Measurements from ENCODE around the gene TMEM255B. TPM values are rescaled to one million over a fixed set of nuclear protein-coding genes. Genes with fewer than 3 reads are reported as not detected.
"Not testable (repeated sequence)": the region's sequence is repeated elsewhere in the genome, so short reads cannot be mapped to it uniquely, and the experiment has no call there.

TMEM255B gene
- polyA plus RNA-seq, 2 donors = 3.1 to 6.8 TPM

GRCh38 chr13:113742445-113743120, 16.4 kb upstream of the TMEM255B start:
- Histone ChIP-seq H3K27ac (ENCODE audit: low read depth in 2 of 2, low read length in 1 of 2) (no peak overlapping the region), H3K4me1 (ENCODE audit: control insufficient read depth in 2 of 2, insufficient read depth in 2 of 2, low read length in 1 of 2) (no peaks in the 10 kb centered on the region), H3K27me3 (ENCODE audit: control insufficient read depth in 1 of 2, insufficient read depth in 2 of 2, low read length in 2 of 2) (no peaks in the 10 kb centered on the region), H3K4me3 (ENCODE audit: low read depth in 1 of 2, low read length in 2 of 2) (no peak overlapping the region), H3K9me3 (ENCODE audit: control insufficient read depth in 2 of 2, insufficient read depth in 1 of 2, low read depth in 1 of 2, low read length in 1 of 2) (no peaks in the 10 kb centered on the region), H3K36me3 (ENCODE audit: control insufficient read depth in 2 of 2, insufficient read depth in 2 of 2, low read length in 1 of 2) (no peaks in the 10 kb centered on the region)
- 59 to 61% methylated on average over 21 of the region's 21 CpGs for WGBS, 2 donors

GRCh38 chr13:113743366-113744195, 15.4 kb upstream of the TMEM255B start:
- Histone ChIP-seq H3K36me3 (ENCODE audit: control insufficient read depth in 2 of 2, insufficient read depth in 2 of 2, low read length in 1 of 2) (no peaks in the 10 kb centered on the region), H3K4me1 (ENCODE audit: control insufficient read depth in 2 of 2, insufficient read depth in 2 of 2, low read length in 1 of 2) (no peaks in the 10 kb centered on the region), H3K9me3 (ENCODE audit: control insufficient read depth in 2 of 2, insufficient read depth in 1 of 2, low read depth in 1 of 2, low read length in 1 of 2) (no peaks in the 10 kb centered on the region), H3K27ac (ENCODE audit: low read depth in 2 of 2, low read length in 1 of 2) (no peak overlapping the region), H3K27me3 (ENCODE audit: control insufficient read depth in 1 of 2, insufficient read depth in 2 of 2, low read length in 2 of 2) (no peaks in the 10 kb centered on the region), H3K4me3 (ENCODE audit: low read depth in 1 of 2, low read length in 2 of 2) (no peak overlapping the region)
- WGBS, 2 donors = 87 to 88% methylated on average over 23 to 24 of the region's 24 CpGs

- 74 to 79% methylated on average over 21 of the region's 21 CpGs for WGBS, 2 donors
- Histone ChIP-seq H3K4me3 (ENCODE audit: low read depth in 1 of 2, low read length in 2 of 2) (no peak overlapping the region), H3K9me3 (ENCODE audit: control insufficient read depth in 2 of 2, insufficient read depth in 1 of 2, low read depth in 1 of 2, low read length in 1 of 2) (peaks cover 0 to 4% of the 10 kb centered on the region in 2 donors), H3K4me1 (ENCODE audit: control insufficient read depth in 2 of 2, insufficient read depth in 2 of 2, low read length in 1 of 2) (no peaks in the 10 kb centered on the region), H3K36me3 (ENCODE audit: control insufficient read depth in 2 of 2, insufficient read depth in 2 of 2, low read length in 1 of 2) (no peaks in the 10 kb centered on the region), H3K27ac (ENCODE audit: low read depth in 2 of 2, low read length in 1 of 2) (no peak overlapping the region), H3K27me3 (ENCODE audit: control insufficient read depth in 1 of 2, insufficient read depth in 2 of 2, low read length in 2 of 2) (no peaks in the 10 kb centered on the region)
These were observed 14.6 kb upstream of the TMEM255B start for GRCh38 chr13:113744197-113745000.

GRCh38 chr13:113745059-113745458, 14.0 kb upstream of the TMEM255B start:
- Histone ChIP-seq H3K4me1 (ENCODE audit: control insufficient read depth in 2 of 2, insufficient read depth in 2 of 2, low read length in 1 of 2) (no peaks in the 10 kb centered on the region), H3K4me3 (ENCODE audit: low read depth in 1 of 2, low read length in 2 of 2) (no peak overlapping the region), H3K27ac (ENCODE audit: low read depth in 2 of 2, low read length in 1 of 2) (no peak overlapping the region), H3K36me3 (ENCODE audit: control insufficient read depth in 2 of 2, insufficient read depth in 2 of 2, low read length in 1 of 2) (no peaks in the 10 kb centered on the region), H3K27me3 (ENCODE audit: control insufficient read depth in 1 of 2, insufficient read depth in 2 of 2, low read length in 2 of 2) (no peaks in the 10 kb centered on the region), H3K9me3 (ENCODE audit: control insufficient read depth in 2 of 2, insufficient read depth in 1 of 2, low read depth in 1 of 2, low read length in 1 of 2) (peaks cover 0 to 4% of the 10 kb centered on the region in 2 donors)
- 91 to 94% methylated on average over 7 to 9 of the region's 9 CpGs for WGBS, 2 donors

- not testable (repeated sequence) for H3K4me3 ChIP-seq (ENCODE audit: low read depth in 1 of 2, low read length in 2 of 2); H3K27me3 ChIP-seq (ENCODE audit: control insufficient read depth in 1 of 2, insufficient read depth in 2 of 2, low read length in 2 of 2); H3K36me3 ChIP-seq (ENCODE audit: control insufficient read depth in 2 of 2, insufficient read depth in 2 of 2, low read length in 1 of 2); H3K27ac ChIP-seq (ENCODE audit: low read depth in 2 of 2, low read length in 1 of 2); H3K9me3 ChIP-seq (ENCODE audit: control insufficient read depth in 2 of 2, insufficient read depth in 1 of 2, low read depth in 1 of 2, low read length in 1 of 2); H3K4me1 ChIP-seq (ENCODE audit: control insufficient read depth in 2 of 2, insufficient read depth in 2 of 2, low read length in 1 of 2)
- WGBS, 2 donors = 89 to 91% methylated on average over 24 of the region's 24 CpGs
These were observed 13.4 kb upstream of the TMEM255B start for GRCh38 chr13:113745500-113746142.

GRCh38 chr13:113746143-113746525, 12.9 kb upstream of the TMEM255B start:
- 79 to 84% methylated on average over 5 of the region's 5 CpGs for WGBS, 2 donors
- peaks cover 0 to 4% of the 10 kb centered on the region in 2 donors for H3K9me3 ChIP-seq (ENCODE audit: control insufficient read depth in 2 of 2, insufficient read depth in 1 of 2, low read depth in 1 of 2, low read length in 1 of 2)

GRCh38 chr13:113746671-113747070, 12.4 kb upstream of the TMEM255B start:
- Histone ChIP-seq H3K27me3 (ENCODE audit: control insufficient read depth in 1 of 2, insufficient read depth in 2 of 2, low read length in 2 of 2) (no peaks in the 10 kb centered on the region), H3K36me3 (ENCODE audit: control insufficient read depth in 2 of 2, insufficient read depth in 2 of 2, low read length in 1 of 2) (no peaks in the 10 kb centered on the region), H3K27ac (ENCODE audit: low read depth in 2 of 2, low read length in 1 of 2) (no peak overlapping the region), H3K9me3 (ENCODE audit: control insufficient read depth in 2 of 2, insufficient read depth in 1 of 2, low read depth in 1 of 2, low read length in 1 of 2) (peaks cover 0 to 6% of the 10 kb centered on the region in 2 donors), H3K4me3 (ENCODE audit: low read depth in 1 of 2, low read length in 2 of 2) (no peak overlapping the region), H3K4me1 (ENCODE audit: control insufficient read depth in 2 of 2, insufficient read depth in 2 of 2, low read length in 1 of 2) (no peaks in the 10 kb centered on the region)
- WGBS, 2 donors = 86 to 87% methylated on average over 12 of the region's 12 CpGs

More at GRCh38 chr13:113746143-113746525, 12.9 kb upstream of the TMEM255B start:
- no peaks in the 10 kb centered on the region for H3K4me1 ChIP-seq (ENCODE audit: control insufficient read depth in 2 of 2, insufficient read depth in 2 of 2, low read length in 1 of 2)
- no peak overlapping the region for H3K4me3 ChIP-seq (ENCODE audit: low read depth in 1 of 2, low read length in 2 of 2)
- H3K27me3 ChIP-seq (ENCODE audit: control insufficient read depth in 1 of 2, insufficient read depth in 2 of 2, low read length in 2 of 2) = no peaks in the 10 kb centered on the region
- H3K36me3 ChIP-seq (ENCODE audit: control insufficient read depth in 2 of 2, insufficient read depth in 2 of 2, low read length in 1 of 2) = no peaks in the 10 kb centered on the region
- H3K27ac ChIP-seq (ENCODE audit: low read depth in 2 of 2, low read length in 1 of 2) = no peak overlapping the region

- Histone ChIP-seq H3K36me3 (ENCODE audit: control insufficient read depth in 2 of 2, insufficient read depth in 2 of 2, low read length in 1 of 2) (no peaks in the 10 kb centered on the region), H3K27me3 (ENCODE audit: control insufficient read depth in 1 of 2, insufficient read depth in 2 of 2, low read length in 2 of 2) (no peaks in the 10 kb centered on the region), H3K4me3 (ENCODE audit: low read depth in 1 of 2, low read length in 2 of 2) (no peak overlapping the region), H3K27ac (ENCODE audit: low read depth in 2 of 2, low read length in 1 of 2) (no peak overlapping the region), H3K4me1 (ENCODE audit: control insufficient read depth in 2 of 2, insufficient read depth in 2 of 2, low read length in 1 of 2) (no peaks in the 10 kb centered on the region), H3K9me3 (ENCODE audit: control insufficient read depth in 2 of 2, insufficient read depth in 1 of 2, low read depth in 1 of 2, low read length in 1 of 2) (peaks cover 0 to 6% of the 10 kb centered on the region in 2 donors)
- WGBS, 2 donors = 74 to 81% methylated on average over 25 of the region's 25 CpGs
These were observed 11.7 kb upstream of the TMEM255B start for GRCh38 chr13:113747291-113747833.

Measured in esophagus (tissue), 2 donors.